Left hindlimb (tissue), 1 donor: ENCODE results near the gene ANKRD63.

ENCODE experiments used
- DNase-seq: peaks from one replicate; pipeline ENCODE4 v3.0.0-alpha.2; 2018

Gene ANKRD63

GRCh38 chr15:40240619-40241221 is 42.1 kb downstream of the ANKRD63 start:
- DNase-seq, result no peak

DNA sequence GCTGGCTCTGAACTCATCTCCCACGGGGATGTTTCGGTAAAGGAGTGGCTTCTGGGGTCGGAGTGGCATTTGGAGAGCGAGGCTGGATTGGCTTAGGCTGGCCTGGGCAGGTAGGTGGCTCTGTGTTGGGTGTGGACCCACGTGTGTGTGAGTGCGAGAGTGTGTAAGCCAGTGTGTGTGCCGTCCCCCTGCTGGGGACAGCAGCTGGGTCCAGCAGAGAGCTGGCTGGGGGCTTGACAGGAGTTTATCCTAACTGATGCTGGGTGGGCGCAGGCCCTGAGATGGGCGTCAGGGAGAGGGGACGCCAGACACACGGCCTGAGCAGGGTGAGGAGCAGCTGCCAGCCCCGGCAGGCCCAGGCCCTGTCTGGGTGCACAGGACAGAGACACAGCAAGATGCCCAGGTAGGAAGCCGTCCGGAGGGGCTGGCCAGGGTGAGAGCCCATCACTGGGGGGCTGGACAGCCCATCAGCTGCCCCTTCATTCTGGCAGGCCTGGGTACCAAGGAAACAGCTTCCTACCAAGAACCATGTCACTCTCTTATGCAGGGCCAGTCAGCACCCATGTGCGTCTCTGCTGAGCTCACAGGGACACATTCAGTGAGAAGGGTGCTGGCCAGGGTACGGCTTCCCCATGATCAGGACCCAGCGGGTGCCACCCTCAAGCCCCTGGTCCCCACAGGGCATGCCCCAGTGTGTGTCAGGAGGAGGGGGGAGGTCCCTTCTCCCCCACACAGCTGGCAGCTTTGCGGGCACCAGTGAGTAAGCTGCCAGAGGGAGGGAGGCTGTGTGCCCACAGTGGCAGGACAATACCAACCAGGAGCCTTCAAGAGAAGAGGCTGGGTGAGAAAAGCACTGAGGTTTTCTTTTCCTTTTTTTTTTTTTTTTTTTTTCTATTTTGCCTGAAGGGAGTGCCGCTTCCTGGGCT is 42.9 kb downstream of the ANKRD63 start:
- no peak for DNase-seq

DNA sequence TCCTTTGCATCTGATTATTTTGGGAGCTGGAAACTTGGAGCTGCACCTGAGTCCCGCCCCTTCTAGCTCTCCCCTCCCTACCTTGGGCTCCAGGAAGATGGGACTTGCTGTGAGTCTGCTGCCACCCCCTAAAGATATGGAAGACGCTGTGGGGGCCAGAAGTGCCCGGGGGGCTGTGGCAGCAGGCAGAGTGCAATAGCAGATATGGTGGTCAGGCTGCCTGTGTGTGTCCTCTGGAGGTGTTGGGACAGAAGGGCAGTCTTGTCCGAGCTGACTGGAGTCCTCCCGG is 43.5 kb downstream of the ANKRD63 start:
- DNase-seq, result no peak

DNA sequence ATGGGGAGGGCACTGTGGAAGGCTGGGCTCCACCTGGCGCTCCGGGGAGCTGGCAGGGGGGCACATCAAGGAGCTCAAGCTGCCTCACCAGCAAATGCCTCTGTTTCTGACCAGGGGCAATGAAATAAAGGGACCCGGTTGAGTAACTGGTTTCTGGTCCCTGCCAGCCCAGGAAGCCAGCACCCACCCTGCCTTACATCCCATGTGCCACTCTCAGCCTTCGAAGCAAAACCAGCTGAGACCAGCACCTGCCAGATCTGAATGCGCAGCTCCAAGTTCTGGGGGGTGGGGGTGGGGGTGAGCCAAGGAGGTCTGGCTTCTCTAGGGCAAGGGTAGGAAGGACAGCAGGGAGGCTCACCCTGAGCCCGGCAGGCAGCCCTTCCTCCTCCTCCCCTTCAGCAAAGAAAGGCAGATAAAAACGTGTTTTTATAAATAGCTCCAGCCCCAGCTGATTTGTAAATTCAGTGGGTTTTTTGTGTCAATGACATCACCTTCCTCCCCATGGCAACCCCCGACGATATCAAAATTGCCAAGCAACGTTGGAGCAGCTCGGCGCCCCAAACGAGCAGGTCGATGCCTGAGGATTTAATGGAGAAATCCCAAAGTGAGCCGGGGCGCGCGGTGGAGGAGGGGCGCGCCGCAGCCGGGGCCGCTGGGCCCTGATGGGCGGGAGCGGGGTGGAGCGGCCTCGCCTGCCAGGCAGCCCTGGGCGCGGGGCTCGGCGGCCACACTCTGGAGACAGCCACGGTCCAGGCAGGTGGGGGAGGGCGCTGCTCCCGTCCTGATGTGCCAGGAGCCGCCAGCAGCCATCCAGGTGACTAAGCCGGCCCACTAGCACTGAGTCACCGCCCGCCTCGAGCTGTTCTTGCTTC is 44.1 kb downstream of the ANKRD63 start, which contains the start of gene PAK6:
Gene PAK6 (plus strand): TSS at position 532 of the 872 bp plus-strand sequence. CDS start 25,723 bp downstream, outside the sequence.
- no peak for DNase-seq

DNA sequence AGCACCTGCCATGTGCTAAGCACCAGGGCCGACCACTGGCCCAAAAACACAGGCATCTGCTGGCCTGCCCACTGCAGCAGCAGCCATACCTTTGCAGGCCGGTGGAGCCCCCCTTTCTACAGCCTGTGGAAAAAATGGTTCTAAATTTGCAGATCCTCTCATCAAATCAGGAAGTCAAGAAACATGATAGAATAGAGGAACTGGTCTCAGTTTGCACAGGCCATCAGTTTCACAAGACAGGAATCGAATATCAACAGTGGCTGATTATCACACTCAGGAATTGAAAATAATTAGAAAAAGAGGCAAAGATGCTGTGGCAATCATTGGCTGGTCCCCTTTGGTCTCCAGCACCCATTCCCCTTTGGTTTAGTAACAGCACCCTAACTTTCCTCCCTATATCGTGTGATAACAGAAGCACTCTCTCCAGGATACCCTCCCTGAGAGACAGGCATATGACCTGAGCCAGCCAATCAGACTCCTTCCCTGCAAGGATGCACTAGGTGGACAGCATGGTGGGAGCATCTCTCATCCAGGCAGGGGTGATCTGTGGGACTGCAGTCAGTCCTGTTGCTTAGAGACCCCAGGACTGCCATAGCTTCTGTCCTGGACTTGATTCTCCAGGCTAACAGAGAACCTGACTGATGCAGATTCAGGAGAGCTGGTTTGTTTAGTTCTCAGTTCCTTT is 47.5 kb downstream of the ANKRD63 start:
- DNase-seq, result no peak

GRCh38 chr15:40234783-40235182 is 48.1 kb downstream of the ANKRD63 start:
- DNase-seq, result no peak

DNA sequence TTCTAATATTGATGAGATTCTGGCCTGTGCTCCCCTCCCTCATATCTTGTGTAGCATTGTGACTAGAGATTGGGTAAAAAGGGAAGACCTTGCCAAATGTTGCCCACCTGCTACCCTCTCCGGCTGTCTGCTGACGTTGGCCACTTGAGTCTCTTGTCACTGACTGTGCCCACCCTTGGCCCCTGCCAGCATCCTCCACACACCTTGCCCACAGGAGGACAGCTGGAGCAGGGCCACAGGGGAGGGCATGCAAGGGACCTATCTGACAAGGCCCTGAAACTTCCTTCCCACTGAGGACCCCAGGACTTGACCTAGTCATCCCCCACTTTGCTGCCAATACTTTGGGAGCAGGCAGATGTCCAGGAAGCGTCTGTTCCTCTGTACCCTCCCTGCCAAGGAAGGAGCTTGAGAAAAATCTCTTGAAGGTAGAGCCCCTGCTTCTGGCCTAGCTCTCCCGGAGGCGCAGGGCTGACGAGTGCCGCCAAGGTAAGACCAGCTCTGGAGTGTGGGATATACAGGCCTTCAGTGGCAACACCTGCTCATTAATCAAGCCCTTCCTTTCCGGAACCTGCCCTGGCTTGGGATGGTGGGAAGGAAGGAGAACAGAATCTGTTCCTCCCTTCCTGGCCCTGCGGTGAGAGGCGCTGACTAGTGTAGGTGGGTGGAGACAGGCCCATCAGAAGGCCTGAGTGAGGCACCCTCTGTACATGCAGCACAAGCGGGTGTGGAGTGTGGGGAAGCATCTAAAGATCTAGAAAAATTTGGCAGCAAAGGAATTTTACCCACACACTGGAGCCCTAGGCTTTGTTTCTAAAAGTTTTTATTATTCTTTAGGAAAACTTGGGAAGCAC is 48.9 kb downstream of the ANKRD63 start:
- DNase-seq, result no peak

- DNase-seq, result no peak
Observed at GRCh38 chr15:40232625-40233070, 50.2 kb downstream of the ANKRD63 start.
